ENCODE measurements around the gene CTU1.

CTU1 gene

DNA sequence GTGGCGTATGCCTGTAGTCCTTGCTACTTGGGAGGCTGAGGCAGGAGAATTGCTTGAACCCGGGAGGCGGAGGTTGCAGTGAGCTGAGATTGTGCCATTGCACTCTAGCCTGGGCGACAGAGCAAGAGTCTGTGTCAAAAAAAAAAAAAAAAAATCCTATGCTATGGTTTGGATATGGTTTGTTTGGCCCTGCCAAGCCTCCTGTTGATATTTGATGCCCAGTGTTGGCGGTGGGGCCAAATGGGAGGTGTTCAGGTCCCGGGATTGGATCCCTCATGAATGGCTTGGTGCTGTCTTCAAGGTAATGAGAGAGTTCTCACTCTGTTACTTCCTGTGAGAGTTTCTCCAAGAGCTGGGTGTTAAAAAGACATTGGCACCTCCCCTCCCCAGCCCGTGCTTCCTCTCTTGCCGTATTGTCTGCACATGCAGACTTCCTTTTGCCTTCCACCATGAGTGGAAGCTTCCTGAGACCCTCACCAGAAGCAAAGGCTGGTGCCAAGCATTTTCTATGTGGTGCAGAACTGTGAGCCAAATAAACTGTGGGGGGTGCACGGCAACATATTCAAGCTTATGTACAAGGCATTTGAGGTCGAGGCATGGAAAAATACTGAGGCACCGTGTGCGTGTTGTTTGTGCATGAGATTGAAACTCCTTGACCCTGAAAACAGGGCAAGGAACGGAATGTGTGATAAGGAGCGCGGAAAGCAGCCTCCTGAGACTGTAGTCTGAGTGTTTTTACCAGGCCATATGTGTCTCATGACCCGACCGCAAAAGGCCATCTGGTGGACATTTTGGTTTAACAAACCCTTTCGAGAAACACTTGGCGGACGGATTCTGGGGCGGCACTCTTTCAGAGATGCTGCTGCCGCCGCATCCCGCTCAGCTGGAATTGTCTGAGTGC lies 23.8 kb upstream of the CTU1 start:
- peak; percentile 45 for DNase-seq

DNA sequence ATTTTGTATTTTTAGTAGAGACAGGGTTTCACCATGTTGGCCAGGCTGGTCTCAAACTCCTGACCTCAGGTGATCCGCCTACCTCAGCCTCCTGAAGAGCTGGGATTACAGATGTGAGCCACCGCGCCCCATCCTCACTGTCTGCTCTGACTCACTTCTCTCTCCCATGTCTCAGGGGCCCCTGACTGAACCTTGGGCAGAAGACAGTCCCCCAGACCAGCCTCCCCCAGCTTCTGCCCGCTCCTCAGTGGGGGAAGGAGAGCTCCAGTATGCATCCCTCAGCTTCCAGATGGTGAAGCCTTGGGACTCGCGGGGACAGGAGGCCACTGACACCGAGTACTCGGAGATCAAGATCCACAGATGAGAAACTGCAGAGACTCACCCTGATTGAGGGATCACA lies 21.5 kb upstream of the CTU1 start:
- DNase-seq = no peak

DNA sequence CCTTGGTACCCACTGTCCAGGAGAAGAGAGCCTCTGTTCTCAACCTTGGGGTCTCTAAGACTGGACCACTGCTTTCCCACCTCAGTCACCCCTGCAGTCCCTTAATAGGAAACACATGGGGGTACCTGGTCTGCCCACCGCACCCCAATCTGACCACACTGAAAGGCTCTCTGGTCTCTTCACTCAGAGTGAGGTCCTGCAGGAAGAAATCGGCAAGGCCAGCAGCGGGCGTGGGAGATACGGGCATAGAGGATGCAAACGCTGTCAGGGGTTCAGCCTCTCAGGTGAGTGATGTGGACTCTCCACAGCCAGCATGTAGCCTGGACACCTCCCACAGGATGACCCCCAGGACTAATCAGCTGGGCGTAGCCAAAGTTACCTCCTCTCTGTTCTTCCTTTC lies 20.0 kb upstream of the CTU1 start:
- DNase-seq = no peak

DNA sequence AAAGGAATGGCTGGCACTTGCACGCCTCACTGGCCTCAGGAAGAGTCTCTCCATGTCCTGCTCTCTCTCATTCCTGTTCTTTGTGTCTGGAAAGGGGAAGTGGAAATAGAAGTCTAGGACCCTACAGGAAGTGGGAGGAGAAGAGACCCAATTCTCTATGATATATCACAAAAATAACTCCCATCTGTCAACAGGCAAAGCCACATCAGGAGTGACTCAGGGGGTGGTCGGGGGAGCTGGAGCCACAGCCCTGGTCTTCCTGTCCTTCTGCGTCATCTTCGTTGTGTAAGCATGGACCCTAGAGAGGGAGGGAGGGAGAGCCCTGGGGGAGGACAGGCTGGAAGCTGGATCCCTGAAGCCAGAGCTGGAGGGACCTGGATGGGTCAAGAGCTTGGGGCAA lies 19.5 kb upstream of the CTU1 start:
- DNase-seq = peak; percentile 49

DNA sequence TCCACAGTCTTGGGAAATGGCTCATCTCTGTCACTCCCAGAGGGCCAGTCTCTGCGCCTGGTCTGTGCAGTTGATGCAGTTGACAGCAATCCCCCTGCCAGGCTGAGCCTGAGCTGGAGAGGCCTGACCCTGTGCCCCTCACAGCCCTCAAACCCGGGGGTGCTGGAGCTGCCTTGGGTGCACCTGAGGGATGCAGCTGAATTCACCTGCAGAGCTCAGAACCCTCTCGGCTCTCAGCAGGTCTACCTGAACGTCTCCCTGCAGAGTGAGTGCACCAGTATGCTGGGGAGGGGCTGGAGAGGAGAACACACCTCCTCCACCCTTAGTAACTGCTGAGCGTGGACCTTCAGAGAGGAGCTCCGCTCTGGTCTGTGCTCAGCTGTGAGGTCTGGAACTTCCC lies 18.8 kb upstream of the CTU1 start:
- no peak for DNase-seq

DNA sequence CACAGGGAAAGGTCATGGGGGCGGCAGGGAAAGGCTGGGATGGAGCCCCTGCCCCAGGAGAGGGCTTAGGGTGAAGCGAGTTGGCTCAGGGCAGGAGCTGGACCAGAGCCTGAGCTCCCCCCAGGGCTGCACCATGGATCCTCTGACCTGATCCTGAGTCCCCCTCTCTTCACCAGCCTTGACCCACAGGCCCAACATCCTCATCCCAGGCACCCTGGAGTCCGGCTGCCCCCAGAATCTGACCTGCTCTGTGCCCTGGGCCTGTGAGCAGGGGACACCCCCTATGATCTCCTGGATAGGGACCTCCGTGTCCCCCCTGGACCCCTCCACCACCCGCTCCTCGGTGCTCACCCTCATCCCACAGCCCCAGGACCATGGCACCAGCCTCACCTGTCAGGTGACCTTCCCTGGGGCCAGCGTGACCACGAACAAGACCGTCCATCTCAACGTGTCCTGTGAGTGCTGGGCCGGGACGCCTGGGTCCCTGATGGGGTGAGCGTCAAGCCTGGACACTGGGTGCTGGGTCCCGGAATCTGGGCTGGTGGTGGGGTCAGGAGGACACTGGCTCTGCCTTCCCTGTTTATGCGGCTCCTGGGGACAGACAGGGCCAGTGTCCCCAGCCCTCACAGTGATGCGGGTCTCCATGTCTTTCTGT lies 17.3 kb upstream of the CTU1 start:
- no peak for DNase-seq

DNA sequence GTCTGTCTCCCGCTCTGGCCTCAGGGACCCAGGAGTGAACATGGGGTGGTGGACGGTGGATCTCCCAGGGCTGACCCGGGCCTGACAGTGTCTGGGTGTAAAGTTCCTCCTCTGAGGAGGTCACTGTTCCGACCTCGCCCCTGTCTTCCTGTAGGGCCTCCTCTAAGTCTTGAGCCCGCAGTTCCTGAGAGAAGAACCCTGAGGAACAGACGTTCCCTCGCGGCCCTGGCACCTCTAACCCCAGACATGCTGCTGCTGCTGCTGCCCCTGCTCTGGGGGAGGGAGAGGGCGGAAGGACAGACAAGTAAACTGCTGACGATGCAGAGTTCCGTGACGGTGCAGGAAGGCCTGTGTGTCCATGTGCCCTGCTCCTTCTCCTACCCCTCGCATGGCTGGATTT lies 16.5 kb upstream of the CTU1 start, which contains the start of gene SIGLEC9:
Gene SIGLEC9 (plus strand): TSS at position 178 of the 400 bp plus-strand sequence. CDS start 69 bp downstream, at position 247.
- no peak for DNase-seq

DNA sequence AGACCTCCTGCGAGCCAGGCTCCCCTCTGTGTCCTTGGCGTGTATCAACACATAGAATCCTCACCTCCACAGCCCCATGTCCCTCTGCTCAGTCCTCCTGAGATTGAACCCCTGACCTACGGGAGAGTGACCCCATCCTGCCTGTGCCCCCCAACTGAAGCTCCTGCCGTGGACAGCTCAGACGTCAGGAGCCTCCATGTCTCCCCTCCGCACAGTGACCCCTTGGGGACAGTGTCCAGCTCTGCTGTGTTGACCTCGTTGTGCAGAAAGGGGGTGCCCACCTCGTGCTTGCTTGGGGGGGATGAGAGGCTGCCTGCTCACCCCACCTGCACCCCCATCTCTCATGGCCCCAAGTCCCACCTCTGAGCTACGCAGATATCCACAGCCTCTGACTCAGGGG lies 16.0 kb upstream of the CTU1 start:
- no peak for DNase-seq

DNA sequence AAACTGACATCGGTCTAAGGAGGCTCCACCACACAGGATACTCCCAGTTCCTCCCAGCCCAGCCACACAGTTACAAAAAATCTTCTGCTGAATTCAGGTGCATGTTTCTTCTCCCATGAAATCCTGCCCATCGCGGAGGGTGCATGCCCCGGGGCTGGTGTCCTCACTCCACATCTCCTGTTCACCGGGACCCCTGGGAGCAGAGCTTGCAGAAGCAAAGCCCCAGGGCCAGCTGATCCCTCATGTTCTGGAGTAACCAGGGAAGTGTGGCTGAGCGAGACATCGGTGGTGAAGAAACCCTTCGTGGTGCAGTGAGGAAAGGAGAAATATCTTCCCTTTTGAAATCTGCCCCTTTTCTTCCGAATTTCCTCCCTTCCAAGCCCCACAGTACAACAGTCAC lies 15.6 kb upstream of the CTU1 start:
- DNase-seq = no peak

DNA sequence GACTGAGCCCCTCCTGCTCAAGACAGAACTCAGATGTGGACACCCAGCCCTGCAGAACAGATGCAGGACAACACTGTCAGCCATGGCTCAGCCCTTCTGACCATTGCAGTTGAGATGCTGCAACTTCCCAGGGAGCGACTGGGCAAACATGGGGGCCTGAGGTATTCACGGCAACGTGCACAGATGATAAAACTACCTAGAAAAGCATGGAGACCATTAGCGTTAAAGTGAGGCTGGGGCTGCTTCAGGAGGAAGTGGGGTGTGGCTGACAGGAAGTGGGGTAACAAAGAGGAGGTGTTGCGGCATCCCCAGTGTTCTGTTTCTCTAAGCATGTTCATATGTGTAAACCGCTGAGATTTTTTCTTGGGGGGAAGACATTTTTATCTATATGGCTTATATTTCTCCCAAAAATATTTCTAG lies 15.2 kb upstream of the CTU1 start:
- DNase-seq = no peak

DNA sequence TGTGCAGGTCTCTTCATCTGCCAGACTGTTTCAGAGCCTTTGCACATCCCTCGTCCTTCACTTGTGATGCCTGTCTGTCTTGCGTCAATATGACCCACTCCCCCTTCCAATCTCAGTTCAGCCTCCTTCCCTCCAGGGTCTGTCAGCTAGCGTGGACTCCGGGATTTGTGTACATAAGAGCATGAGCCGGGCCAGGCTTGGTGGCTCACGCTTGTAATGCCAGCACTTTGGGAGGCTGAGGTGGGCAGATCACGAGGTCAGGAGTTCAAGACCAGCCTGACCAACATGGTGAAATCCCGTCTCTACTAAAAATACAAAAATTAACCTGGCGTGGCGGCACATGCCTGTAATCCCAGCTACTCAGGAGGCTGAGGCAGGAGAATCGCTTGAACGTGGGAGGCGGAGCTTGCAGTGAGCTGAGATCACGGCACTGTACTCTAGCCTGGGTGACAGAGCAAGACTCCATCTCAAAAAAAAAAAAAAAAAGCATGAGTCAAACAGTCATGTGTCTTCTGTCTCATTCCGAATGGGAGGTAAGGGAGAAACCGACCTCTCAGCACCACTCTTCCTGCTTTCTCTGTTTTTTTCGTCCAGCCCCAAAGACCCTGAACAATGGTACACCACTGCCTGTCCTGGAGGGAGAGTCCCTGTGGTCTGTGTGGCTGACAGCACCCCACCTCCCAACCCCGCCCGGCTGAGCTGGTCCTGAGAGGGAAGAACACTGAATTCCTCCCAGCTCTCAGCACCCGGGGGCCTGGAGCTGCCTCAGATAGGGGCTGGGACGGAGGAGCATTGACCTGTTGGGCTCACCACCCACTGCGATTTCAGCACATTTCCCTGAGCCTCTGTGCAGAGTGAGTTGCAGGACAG lies 14.1 kb upstream of the CTU1 start:
- DNase-seq = no peak

DNA sequence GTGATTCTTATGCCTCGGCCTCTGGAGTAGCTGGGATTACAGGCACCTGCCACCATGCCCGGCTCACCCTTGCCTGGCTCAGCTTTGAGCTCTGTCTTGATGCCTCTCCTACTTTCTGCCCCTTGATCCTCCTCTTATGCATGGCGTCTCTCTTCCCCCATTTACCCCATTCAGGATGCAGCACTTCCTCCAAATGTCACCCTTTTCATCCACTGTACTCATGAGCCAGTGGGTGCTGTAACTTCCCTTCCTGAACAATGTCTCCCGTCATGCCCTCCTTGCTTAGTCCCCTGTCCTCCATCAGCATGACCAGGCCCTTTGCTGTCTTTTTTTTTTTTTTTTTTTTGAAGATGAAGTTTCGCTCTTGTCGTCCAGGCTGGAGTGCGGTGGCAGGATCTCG lies 13.0 kb upstream of the CTU1 start:
- DNase-seq = no peak

DNA sequence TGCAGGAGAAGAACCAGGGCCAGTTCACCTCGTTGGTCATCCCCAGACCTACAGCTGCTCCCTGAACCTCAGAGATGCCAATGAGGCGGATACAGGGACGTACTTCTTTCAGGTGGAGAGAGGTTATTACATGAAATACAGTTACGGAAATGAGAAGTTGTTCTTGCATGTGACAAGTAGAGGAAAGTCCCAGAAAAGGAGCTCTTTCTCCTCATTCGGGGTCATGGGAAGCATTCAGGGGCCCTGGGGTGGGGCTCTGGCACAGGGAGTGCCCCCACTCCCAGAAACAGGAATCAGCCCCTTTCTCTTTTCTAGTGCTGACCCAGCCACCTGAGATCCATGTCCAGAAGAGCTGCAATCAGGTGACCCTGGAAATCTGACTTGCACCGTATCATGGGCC lies 12.0 kb upstream of the CTU1 start:
- DNase-seq = no peak

DNA sequence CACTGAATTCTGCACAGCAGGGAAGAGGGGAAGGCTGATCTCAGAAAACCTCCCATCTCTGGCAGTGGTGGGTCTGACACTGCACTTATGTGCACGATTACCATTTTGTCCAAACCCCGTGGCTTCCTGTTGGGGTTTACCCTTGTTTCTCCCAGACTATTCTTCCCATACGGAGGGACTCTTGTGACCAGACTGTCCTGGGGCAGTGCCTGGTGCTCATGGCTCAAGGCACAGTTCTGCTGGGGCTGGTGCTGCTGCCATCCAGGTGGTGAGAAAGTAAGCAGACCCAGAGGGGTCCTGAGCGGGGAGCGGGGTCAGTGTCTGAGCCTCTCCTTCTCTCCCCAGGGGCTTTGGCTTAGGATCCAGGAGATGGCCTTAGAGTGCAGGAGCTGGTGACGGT lies 11.4 kb upstream of the CTU1 start:
- no peak for DNase-seq

DNA sequence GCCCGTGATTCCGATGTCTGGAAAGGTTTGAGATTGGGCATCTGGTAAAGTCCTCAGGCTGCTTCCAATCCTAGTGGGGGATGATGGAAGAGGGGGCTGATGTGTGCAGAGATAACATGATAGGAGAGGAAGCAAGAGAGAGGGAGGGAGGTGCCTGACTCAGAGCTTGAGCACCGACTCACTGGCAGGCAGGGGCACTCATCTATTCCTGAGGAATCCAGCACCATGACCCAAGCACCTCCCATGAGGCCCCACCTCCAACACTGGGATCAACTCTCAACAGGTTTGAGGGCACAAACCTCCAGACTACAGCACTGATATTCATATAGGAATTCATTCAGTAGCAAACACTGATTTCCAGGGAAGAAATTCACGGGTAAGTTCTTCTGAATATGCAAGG lies 10.9 kb upstream of the CTU1 start:
- DNase-seq = no peak

DNA sequence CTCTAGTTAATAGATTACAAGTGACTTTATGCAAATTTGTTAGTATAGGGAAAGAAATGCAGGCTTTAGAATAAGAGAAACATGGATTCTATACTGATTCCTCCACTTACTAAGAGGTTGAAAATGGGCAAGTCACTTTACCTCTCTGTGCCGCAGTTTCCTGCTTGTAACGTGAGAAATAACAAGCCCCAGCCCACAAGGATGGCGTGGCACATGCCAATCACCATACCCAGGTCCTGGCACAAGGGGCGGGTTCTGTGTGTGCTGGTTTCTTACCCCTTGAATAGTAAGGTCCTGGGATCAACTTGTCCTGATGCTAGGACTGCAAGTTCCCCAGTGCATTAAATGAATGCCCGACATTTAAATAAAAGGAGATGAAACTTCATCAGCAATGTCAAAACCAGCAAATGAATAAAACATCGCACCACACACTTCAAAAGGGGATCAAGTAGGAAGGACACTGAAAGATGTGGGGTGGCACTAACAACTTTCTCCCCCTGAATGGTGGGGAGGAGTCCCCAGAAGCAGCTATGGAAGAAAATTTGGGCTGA lies 8.6 kb upstream of the CTU1 start:
- no peak for DNase-seq

DNA sequence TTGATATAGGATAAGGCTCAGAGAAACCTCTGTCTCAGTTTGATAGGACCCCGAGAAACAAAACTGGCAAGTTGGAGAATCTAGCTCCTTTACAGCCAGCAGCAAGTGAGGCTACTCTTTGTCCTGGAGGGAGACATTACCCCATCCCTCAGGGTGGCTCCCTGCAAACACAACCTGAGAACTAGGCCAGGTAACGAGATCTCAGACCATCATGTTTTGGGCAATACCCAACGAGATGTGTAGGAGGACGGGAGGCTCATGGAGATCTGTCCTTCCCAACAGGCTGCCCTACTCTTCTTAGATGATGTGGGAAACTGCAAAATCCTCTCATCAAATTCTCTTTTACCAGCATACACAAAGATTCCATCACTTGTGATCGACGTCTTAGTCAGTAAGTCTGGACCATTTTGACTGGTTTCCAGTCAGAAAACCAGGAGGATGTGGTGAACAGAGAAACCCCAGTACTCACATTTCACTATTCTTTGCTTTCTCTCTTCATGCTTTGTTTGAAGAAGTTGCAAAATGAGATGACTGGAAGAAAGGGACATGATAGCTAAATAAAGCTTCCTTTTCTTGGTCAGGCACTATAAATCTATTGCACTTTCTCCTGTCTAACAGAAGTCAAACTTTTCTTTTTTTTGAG lies 6.0 kb upstream of the CTU1 start:
- no peak for DNase-seq

DNA sequence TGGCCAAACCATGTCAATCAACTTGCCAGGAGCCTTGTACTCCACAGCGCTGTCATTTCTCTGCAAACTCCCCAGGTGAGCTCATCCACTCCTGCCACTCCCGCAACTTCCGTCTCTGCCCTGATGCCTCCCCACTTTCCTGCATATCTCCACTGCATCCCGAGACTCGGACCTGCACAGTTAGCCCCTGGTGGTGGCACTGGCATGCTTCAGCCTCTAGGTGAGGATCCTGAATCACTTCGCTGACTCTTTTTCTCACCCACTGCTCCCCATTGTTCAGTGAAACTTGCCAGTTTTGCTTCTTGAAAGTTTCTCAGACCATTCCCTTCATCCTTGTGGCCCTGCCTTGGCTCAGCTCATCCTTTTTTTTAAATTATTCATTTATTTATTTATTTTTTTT lies 3.4 kb upstream of the CTU1 start:
- DNase-seq = no peak

DNA sequence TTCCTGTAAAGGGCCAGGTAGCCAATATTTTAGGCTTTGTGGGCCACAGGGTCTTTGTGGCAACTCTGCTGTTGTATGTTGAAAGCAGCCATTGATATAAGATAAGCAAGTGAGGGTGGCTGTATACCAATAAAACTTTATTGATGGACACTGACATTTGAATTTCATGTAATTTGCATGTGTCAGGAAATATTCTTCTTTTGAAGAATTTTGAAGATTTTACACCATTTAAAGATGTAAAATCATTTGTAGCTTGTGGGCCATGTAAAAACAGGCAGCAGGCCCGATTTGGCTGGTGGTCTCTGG lies 2.4 kb upstream of the CTU1 start:
- DNase-seq = no peak

DNA sequence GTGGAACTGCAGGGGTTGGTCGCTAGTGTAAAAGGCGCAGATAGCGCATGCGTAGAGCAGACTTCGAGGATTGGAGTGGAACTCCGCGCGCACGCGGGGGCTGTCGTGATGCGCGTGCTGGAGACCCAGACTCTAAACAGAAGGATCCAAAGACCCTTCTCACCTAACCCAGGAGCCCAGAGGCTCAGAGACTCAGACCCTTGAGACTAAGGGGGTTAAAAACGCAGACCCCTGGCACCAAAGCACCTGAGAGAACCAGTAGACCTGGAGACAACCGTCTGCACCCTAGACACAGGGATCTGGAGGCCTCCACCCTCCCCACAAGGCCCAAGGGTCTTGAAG lies 567 bp upstream of the CTU1 start:
- no peak for DNase-seq

DNA sequence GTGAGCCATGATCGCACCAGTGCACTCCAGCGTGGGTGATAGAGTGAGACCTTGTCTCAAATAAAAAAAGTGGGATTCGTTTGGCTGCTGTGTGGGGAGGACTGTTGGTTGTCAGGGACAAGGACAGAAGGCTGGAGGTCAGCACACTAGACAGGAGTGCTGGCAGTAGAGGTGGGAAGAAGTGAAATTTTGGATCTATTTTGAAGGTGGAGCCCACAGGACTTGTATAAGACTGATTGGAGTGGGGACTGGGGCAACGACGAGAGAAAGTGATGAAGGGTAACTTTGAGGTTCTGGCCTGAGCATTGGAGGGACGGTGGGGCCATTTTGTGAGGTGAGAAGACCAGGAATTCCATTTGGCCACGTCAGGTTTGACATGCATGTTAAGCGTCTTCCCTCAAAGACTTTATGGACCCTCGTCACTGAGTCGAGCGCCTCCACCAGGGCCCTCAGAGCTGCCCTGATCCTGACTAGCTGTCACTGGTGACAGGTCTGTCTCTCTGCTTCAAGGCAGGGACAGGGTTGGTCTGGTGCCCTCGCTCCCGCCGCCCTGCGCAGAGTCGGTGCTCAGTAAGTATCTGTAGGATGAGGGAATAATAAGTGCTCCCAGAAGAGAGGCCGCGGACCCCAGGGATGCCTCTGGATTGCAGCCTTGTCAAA lies 673 bp downstream of the CTU1 start:
- DNase-seq = peak; percentile 34

DNA sequence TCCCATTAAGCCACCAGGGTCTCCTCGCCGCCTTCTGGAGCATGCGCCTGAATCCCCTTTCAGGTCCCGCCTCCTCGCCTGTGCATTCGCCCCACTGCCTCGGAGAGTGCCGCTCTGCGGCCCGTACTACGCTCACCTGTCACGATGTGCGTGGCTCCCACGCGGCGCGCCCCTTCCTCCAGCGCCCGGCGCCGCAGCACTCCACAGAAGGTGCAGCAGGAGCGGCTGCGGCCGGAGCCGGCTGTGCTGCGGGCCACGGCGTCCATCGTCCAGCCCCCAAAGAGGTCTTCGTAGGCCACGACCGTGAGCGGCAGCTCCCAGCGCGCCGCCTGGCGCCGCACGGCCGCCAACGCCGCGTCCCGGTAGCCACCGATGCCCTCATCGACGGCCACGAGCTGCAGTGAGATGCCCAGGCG lies 4.3 kb downstream of the CTU1 start:
- no peak for DNase-seq
